Dermis blood vessel endothelial cell (primary cell): Measurements from ENCODE around the gene XXYLT1. TPM values are rescaled to one million over a fixed set of nuclear protein-coding genes. Genes with fewer than 3 reads are reported as not detected.
"Not testable (repeated sequence)": the region's sequence is repeated elsewhere in the genome, so short reads cannot be mapped to it uniquely, and the experiment has no call there.

Experiments
- DNase-seq: peaks from one replicate; pipeline ENCODE4 v3.0.0; 2010
- total RNA-seq: library from RNA; depleted of rRNA; stranded (reverse); fragments of >200 nt; gene quantifications from 2 replicates; pipeline ENCODE4 v1.2.3, GENCODE V29; 2014

Gene XXYLT1
- total RNA-seq, 1 donor from 2014 or later, result 35.7 TPM

DNA sequence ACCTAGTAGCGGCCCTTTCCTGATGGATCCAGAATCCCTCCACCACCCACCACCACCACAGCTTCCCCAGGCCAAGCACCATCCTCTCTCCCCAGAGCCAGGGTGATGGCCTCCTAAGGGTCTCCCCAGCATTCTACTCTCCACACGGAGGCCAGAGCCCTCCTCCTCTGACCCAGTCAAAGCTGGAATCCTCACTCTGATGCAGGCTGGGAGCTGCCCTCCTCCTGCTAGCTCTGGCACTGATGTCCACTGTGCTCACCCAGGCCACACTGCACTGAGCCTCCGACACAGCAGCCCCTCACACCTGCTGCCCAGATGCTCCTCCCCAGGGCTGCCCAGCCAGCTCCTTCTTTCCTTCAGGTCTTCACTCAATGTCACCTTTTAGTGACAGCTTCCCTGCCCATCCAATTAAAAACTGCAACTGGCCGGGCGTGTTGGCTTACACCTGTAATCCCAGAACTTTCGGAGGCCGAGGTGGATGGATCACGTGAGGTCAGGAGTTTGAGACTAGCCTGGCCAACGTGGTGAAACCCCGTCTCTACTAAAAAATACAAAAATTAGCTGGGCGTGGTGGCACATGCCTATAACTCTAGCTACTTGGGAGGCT, 21.0 kb downstream of the XXYLT1 start:
- no peak for DNase-seq

DNA sequence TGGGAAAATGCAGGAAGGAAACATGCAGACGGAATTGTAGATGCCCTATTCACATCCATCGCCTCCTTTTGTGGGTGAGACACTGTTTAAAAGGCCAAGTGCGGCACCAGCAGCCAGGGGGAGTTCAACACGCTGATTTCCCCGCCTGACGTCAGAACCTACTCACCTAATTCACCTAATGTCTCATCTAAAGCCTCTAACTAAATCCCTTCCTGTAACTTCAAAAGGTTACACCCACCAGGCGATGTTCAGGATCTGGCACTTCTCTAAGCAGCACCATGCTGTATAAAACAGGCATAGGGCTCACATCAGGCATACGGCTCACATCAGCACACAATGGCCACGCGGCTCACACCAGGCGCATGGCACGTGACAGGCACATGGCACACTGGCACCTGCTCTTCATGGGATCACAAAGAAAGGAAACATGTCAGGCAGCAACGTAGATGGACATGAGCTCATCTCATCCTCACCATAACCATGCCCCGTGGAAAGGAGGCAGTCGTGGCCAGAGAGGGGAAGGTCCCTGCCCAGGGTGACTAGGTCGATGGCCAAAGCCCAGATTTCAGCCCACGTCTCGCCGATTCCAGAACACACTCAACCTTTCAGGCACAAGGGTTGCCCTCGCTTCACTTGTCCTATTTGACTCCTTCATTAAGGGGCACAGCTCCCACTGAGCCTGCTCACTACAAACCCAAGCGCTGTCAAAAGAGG, 21.7 kb downstream of the XXYLT1 start:
- DNase-seq, result peak; percentile 26

- DNase-seq, result peak; percentile 41
These were observed 22.7 kb downstream of the XXYLT1 start for GRCh38 chr3:195248281-195248680.

GRCh38 chr3:195247863-195248189, 23.1 kb downstream of the XXYLT1 start:
- DNase-seq, result no peak

- no peak for DNase-seq
These were observed 23.7 kb downstream of the XXYLT1 start for GRCh38 chr3:195247086-195247862.

GRCh38 chr3:195246581-195246995, 24.4 kb downstream of the XXYLT1 start:
- DNase-seq, result no peak

GRCh38 chr3:195245531-195245951, 25.4 kb downstream of the XXYLT1 start:
- no peak for DNase-seq

DNA sequence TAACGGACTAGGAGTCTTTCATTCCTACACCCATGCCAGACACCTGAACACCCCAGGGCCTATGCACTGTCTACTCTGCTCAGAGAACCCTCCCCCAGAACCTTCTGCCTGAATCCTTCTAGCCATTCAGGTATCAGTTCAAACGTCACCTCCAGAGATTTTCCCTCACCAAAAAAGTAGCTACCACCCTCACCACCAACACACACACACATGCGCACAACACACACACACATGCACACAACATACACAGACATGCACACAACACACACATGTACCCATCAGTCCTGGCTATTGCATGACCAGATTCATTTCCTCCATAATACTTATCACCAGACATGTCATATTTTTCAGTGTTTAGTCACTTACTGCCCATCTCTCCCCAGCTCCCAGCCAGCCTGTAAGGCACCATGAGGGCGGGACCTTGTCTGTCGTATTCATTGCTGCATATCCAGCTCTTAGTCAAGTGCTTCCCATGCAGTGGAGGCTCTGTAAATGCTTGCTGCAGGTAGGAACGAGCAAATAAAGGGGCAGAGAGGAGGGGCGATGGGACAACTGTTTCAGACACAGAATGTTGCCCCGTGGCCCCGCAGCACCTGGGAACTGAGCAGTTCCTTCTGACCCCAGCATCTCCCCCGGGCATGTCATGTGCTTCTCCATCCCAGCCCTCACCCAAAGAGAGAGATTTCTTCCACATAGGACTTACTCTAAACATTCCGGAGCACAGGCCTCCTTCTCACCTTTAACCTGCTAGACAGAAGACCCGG, 29.2 kb downstream of the XXYLT1 start:
- no peak for DNase-seq

GRCh38 chr3:195240939-195241338, 30.0 kb downstream of the XXYLT1 start:
- no peak for DNase-seq

DNA sequence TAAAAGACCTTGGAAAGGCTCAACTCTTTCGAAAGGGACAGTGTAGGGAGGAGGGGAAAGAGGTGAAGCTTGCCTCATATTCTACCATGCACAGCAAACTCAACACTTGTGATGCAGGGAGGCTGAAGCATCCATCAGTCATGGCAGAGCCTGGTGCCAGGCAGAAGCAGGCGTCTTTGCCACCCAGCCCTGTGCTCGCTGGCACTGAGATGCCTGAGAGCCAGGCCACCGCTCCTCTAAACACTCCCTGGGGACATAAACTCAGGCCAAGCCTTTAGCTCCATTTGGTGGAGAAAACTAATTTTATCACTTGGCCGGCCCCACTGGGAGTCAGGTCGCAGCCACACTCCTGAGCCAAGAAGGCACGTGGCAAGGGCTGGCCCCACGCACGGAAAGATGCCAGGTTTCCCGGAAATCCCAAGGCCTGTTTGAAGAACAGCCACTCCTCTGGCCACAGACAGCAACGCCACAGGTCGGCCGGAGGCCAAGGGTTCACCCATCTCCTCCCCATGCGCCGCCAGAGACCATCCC, 30.7 kb downstream of the XXYLT1 start:
- no peak for DNase-seq

DNA sequence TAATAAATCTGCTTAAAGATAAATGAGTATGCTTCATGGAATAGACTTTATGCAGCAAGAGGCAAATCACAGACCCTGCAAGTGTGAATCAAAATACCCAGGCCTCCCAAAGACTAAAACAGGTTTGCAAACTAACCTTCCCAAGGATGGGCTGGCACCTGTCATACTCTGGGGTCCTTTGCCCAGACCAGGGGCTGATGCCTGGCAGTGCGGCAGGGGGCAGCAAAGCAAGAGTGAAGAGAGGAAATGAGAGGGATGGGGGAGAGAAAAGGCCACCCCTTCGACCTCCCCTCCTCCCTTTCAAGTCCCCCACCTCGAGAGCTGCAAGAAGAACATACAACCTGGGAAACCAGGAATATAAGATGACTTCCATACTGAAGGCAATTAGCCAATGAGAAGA, 31.8 kb downstream of the XXYLT1 start:
- no peak for DNase-seq

DNA sequence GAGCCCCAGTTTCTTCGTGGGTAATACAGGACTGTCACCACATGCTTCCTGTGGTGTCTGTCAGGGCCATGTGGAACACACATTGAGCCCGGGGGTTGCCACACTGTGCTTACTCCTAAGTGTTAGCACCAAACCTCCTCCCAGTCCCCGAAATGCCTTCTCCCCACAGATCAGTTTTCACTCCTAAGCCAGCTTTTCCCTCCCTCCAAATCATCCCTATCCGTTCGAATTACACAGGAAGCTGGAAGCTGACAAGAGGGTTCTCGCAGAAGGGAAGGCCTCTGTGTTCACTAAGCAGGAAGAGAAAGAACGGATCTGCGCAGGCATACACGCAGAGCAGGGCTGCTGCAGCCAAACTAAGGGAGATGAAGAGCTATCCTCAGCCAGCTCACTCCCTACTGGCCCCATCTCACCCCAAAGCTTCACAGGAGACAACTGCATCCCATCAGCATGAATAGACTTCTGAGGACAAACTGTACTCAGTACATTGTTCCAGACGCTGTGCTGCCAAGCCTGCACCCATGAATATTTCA, 32.3 kb downstream of the XXYLT1 start:
- peak; percentile 49 for DNase-seq

- DNase-seq, result no peak
These were observed 32.8 kb downstream of the XXYLT1 start for GRCh38 chr3:195238081-195238571.

DNA sequence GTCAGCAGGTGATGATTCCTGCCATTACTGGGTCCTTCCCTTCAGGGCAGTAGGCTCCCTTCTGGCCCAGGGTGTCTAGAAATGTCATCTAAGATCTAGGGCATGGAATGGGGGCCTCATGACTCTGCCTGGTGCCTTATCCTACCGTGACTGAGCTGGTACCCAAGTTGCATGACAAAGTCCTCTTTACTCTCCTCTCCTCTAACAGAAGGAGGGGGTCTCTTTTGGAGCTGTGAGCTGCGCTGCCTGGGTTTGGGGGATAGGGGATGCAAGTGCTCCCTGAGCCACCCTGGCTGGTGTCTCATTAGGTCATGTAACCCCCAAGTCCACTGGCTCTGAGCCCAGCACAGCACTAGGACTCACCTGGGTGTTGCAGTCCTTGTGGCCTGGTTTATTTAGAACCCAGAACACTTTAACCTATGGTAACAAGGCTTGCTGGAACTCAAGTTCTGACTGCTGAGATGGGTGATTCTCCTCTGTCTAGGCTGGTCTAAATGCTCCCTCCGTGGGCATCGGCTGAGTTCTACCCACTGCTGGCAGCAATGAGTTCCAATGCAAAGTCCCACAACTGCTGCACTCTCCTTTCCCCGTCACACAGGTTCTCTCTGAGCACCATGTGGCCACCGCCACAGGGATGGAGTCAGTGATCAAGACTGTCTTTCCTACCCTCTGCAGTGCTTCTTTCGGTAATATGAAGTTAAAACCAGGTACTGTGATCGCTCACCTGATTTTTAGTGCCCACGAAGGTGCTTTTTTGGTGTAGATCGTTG, 34.0 kb downstream of the XXYLT1 start:
- DNase-seq, result no peak

DNA sequence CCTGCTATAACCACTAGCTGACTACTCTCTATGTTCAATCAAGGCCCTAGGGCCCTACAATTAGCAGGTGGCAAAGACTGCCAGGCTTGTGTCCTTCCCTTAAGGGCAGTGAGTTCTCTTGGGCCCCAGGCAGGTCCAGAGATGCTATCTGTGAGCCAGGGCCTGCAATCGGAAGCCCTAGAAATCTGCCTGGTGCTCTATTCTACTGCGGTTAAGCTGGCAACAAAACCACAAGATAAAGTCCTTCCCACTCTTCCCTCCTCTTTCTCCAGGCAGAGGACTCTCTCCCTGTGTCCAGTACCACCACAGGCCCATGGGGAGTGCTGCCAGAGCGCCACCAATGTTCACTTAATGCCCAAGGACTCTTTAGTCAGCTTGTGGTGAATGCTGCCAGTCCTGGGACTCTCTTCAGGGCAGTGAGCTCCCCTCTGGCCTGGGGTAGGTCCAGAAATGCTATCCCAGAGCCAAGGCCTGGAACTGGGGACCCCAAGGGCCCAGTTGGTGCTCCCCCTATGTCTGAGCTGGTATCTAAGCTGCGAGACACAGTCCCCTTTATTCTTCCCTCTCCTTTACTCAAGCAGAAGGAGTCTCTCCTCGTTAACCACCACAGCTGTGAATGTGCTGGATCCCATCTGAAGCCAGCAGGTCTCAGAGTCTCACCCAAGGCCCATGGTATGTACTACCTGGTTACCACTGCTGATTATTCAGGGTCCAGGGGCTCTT, 34.7 kb downstream of the XXYLT1 start:
- DNase-seq, result no peak

GRCh38 chr3:195230244-195230643, 40.7 kb downstream of the XXYLT1 start:
- no peak for DNase-seq

GRCh38 chr3:195228886-195229285, 42.1 kb downstream of the XXYLT1 start:
- not testable (repeated sequence) for DNase-seq

GRCh38 chr3:195227871-195228270, 43.1 kb downstream of the XXYLT1 start:
- DNase-seq, result no peak

DNA sequence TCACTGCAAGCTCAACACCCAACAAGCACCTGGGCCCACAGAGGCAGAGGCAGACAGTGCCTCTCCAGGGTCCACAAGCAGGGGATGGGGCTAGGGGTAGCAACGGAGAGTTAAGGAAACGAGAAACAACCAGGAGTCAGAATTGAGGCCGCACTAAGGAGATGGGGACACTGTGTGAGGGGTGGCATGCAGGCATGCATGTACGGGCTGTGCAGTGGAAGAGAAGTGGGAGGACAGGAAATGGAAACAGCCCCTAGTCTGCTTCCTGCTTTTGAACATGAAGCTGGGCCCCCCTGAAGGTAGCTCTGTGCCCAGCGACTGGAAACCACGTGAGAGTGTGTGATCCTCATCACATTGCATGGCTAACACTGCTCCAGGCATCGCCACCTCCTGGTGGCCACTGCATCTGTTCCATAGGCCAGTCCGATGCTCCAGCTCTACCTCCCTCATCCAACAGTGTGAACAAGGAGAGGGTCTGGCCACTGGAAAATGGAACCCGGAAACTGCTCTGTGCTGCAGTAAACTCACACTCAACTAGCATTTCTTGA, 44.0 kb downstream of the XXYLT1 start:
- peak; percentile 72 for DNase-seq

GRCh38 chr3:195226445-195226844, 44.5 kb downstream of the XXYLT1 start:
- no peak for DNase-seq
